HepG2 (cell line): Measurements from ENCODE around the gene P3R3URF. TPM values are rescaled to one million over a fixed set of nuclear protein-coding genes. Genes with fewer than 3 reads are reported as not detected.

Source experiments
- ATAC-seq: fragments of 200-7000 bp; cut with Tn5 transposase; 3 replicates; pipeline ENCODE4 v1.9.1; 2020; ENCODE audit warnings: mild to moderate bottlenecking, moderate library complexity
- BruUV-seq: library from RNA; stranded (reverse); fragments of 400-500 nt; replicated peaks from 2 replicates; lab custom pipeline; 2021; lab: Mats Ljungman, UMichigan
- CTCF ChIA-PET: fragments of 300-600 bp; formaldehyde crosslinking; extraction: SDS; loops from one replicate; lab custom pipeline; 2021; ENCODE audit warnings: low total read pairs, inconsistent platforms, low intra/inter-chr PET ratio; lab: Yijun Ruan, JAX
- POLR2A ChIA-PET: fragments of 350-600 bp; sonication (Branson Sonifier 250); formaldehyde crosslinking; loops from one replicate; lab custom pipeline; 2020; ENCODE audit warnings: antibody characterized with exemption, inconsistent platforms; lab: Yijun Ruan, JAX
- DNase-seq: peaks from one replicate; pipeline ENCODE4 v3.0.0-alpha.2; 2015; ENCODE audit warnings: low spot score
- FAIRE-seq: peaks from 3 replicates; lab custom pipeline; 2011; peaks lifted over from hg19 to GRCh38; lab: Jason Lieb, UNC
- H2AFZ ChIP-seq: one replicate; pipeline ENCODE4 v1.6.1; 2011; ENCODE audit warnings: low read length, inconsistent platforms
- H3K27ac ChIP-seq: fragments of 300-600 bp; 3 replicates; pipeline ENCODE4 v1.8.0; 2011; ENCODE audit warnings: mixed run types, mild to moderate bottlenecking, mixed read lengths, low read length, inconsistent platforms; ENCODE audit not compliant: insufficient read depth; ENCODE audit errors: extremely low read length
- H3K27me3 ChIP-seq, 2 experiments: fragments of 200-600 bp in 1 of 2; 2 replicates in 1 of 2; 3 replicates in 1 of 2; pipeline versions ENCODE4 v1.6.0 to v1.8.0; 2011; ENCODE audit warnings: low read length in 2 of 2, mild to moderate bottlenecking in 2 of 2, moderate library complexity in 2 of 2, inconsistent platforms in 1 of 2; ENCODE audit not compliant: insufficient read depth in 2 of 2, control insufficient read depth in 1 of 2
- H3K36me3 ChIP-seq, 2 experiments: fragments of 200-600 bp in 1 of 2; replicated peaks in 1 of 2; 2 replicates in 1 of 2; 3 replicates in 1 of 2; pipeline versions ENCODE4 v1.5.1 to v1.8.0; 2011; ENCODE audit warnings: low read length in 2 of 2, inconsistent platforms in 1 of 2; ENCODE audit not compliant: insufficient read depth in 2 of 2, control insufficient read depth in 1 of 2
- H3K4me1 ChIP-seq: 2 replicates; pipeline ENCODE4 v1.5.1; 2012; ENCODE audit warnings: low read length, inconsistent platforms; ENCODE audit not compliant: insufficient read depth
- H3K4me2 ChIP-seq: 2 replicates; pipeline ENCODE4 v1.6.0; 2011; ENCODE audit warnings: low read depth, low read length, inconsistent platforms
- H3K4me3 ChIP-seq, 3 experiments: fragments of 200-600 bp in 1 of 3; sonication (generic), shearing (Covaris generic) in 1 of 3; replicated peaks in 1 of 3; 2 replicates each; pipeline ENCODE4 v1.5.1; 2011 to 2016; ENCODE audit warnings: low read length in 3 of 3, inconsistent platforms in 2 of 3, low read depth in 2 of 3, mild to moderate bottlenecking in 2 of 3, control low read depth in 1 of 3, mixed read lengths in 1 of 3; ENCODE audit not compliant: insufficient read depth in 1 of 3
- H3K79me2 ChIP-seq: one replicate; pipeline ENCODE4 v1.6.1; 2011; ENCODE audit warnings: low read length, inconsistent platforms; ENCODE audit not compliant: insufficient read depth
- H3K9ac ChIP-seq: 2 replicates; pipeline ENCODE4 v1.6.0; 2011; ENCODE audit warnings: mild to moderate bottlenecking, low read depth, low read length, inconsistent platforms; ENCODE audit not compliant: insufficient read depth
- H3K9me3 ChIP-seq: 2 replicates; pipeline ENCODE4 v1.5.1; 2012; ENCODE audit warnings: mild to moderate bottlenecking, low read length
- H4K20me1 ChIP-seq: 2 replicates; pipeline ENCODE4 v1.6.0; 2011; ENCODE audit warnings: inconsistent platforms, mild to moderate bottlenecking, low read length, moderate library complexity; ENCODE audit not compliant: insufficient read depth
- FOXA3 ChIP-seq: IDR thresholded peaks from 2 replicates; pipeline ENCODE4 v1.6.1; 2016; ENCODE audit warnings: missing genetic modification reagents, missing compliant biosample characterization
- MAZ ChIP-seq, 2 experiments: sonication (generic) in 1 of 2; formaldehyde crosslinking in 1 of 2; IDR thresholded peaks; 2 replicates each; pipeline versions ENCODE4 v1.5.0 to v1.6.1; 2012 to 2020; ENCODE audit warnings: low read depth in 2 of 2, mild to moderate bottlenecking in 2 of 2, borderline replicate concordance in 1 of 2, improper control_type of control experiment in 1 of 2, low read length in 1 of 2, missing genetic modification reagents in 1 of 2, moderate library complexity in 1 of 2
- MYNN ChIP-seq: sonication (generic); formaldehyde crosslinking; IDR thresholded peaks from 2 replicates; pipeline ENCODE4 v1.4.0; 2020; ENCODE audit warnings: mild to moderate bottlenecking, low read depth, missing genetic modification reagents
- NR2F6 ChIP-seq, 2 experiments: IDR thresholded peaks; 2 replicates each; pipeline ENCODE4 v1.6.1; 2016; ENCODE audit warnings: antibody characterized with exemption in 1 of 2, mild to moderate bottlenecking in 1 of 2
- PAX8 ChIP-seq: sonication (generic); formaldehyde crosslinking; IDR thresholded peaks from 2 replicates; pipeline ENCODE4 v1.8.0; 2022; ENCODE audit warnings: mild to moderate bottlenecking, missing genetic modification reagents, borderline replicate concordance
- SALL1 ChIP-seq: sonication (generic); formaldehyde crosslinking; IDR thresholded peaks from 2 replicates; pipeline ENCODE4 v1.8.0; 2022; ENCODE audit warnings: mild to moderate bottlenecking, missing genetic modification reagents
- ZNF121 ChIP-seq: sonication (generic); formaldehyde crosslinking; IDR thresholded peaks from 2 replicates; pipeline ENCODE4 v1.5.0; 2020; ENCODE audit warnings: mild to moderate bottlenecking, missing genetic modification reagents
- ZNF264 ChIP-seq: sonication (generic); formaldehyde crosslinking; IDR thresholded peaks from 2 replicates; pipeline ENCODE4 v1.4.0; 2020; ENCODE audit warnings: missing genetic modification reagents
- ZNF543 ChIP-seq: sonication (generic); formaldehyde crosslinking; IDR thresholded peaks from 2 replicates; pipeline ENCODE4 v1.4.0; 2020; ENCODE audit warnings: mild to moderate bottlenecking, missing genetic modification reagents
- WGBS: methylation state at CpG from one replicate; pipeline ENCODE4 v1.1.6; 2017; ENCODE audit warnings: low lambda C conversion rate; 5-methylcytosine and 5-hydroxymethylcytosine counted together
- in situ Hi-C: cut with HindIII; loops from 2 replicates; pipeline ENCODE4 v1.10.0; 2017; ENCODE audit warnings: low pct_unique_long_range_greater_than_20kb; ENCODE audit not compliant: extremely low pct_ligation_motif_present
- intact Hi-C: fragments of 100-400 bp; cut with micrococcal nuclease; formaldehyde crosslinking; loops from one replicate; pipeline ENCODE4 v1.10.0; 2022; ENCODE audit not compliant: unreplicated experiment
- polyA plus RNA-seq, 8 experiments: library from polyadenylated mRNA; depleted of rRNA in 3 of 8; stranded (reverse) in 7 of 8; unstranded in 1 of 8; fragments of >200 nt; fragmentation: Illumina TruSeq in 4 of 8; extraction: Trizol in 4 of 8; gene quantifications; 2 replicates each; pipeline versions ENCODE4 v1.2.1 to v1.2.3, GENCODE V29; 2011 to 2016; ENCODE audit warnings: low read depth in 4 of 8, missing spikeins in 1 of 8, mixed read lengths in 1 of 8; ENCODE audit not compliant: insufficient read depth in 1 of 8
- total RNA-seq, 5 experiments: library from RNA; depleted of rRNA; stranded (reverse); fragments of >200 nt; fragmentation: Illumina TruSeq; extraction: Trizol; gene quantifications; 2 replicates each; pipeline ENCODE4 v1.2.3, GENCODE V29; 2016; ENCODE audit warnings: low read depth in 1 of 5
- TF ChIP-seq, protein P1 (sequence below), 2 experiments: IDR thresholded peaks; 2 replicates each; pipeline ENCODE4 v1.6.1; 2011 to 2012; ENCODE audit warnings: low read length in 2 of 2, borderline replicate concordance in 1 of 2, low read depth in 1 of 2, mild to moderate bottlenecking in 1 of 2, moderate library complexity in 1 of 2
- TF ChIP-seq, protein P2 (sequence below): sonication (generic); formaldehyde crosslinking; IDR thresholded peaks from 2 replicates; pipeline ENCODE4 v1.4.0; 2020; ENCODE audit warnings: missing genetic modification reagents
- TF ChIP-seq, protein P3 (sequence below), 2 experiments: sonication (generic) in 1 of 2; formaldehyde crosslinking in 1 of 2; IDR thresholded peaks; 2 replicates each; pipeline versions ENCODE4 v1.4.0 to v1.6.1; 2018 to 2020; ENCODE audit warnings: missing genetic modification reagents in 2 of 2, borderline replicate concordance in 1 of 2, low read depth in 1 of 2, mild to moderate bottlenecking in 1 of 2, missing biosample characterization in 1 of 2

The P3R3URF gene
- total and polyA plus RNA-seq, 2 of the 13 experiments (the other 11 are each of a cell fraction or from before 2014, with no cell fraction given), result not detected

GRCh38 chr1:46179138-46180081 is 3.1 kb upstream of the P3R3URF start:
- Histone ChIP-seq H3K27me3 (peaks cover 0 to 3% of the 10 kb centered on the region in 2 experiments; a peak in 1 of 5 replicates), H2AFZ (no peak overlapping the region), H3K36me3 (no peaks in the 10 kb centered on the region), H3K4me3 (no peak overlapping the region), H3K4me1 (peaks cover 67% of the 10 kb centered on the region), H3K9me3 (no peaks in the 10 kb centered on the region), H3K79me2 (no peaks in the 10 kb centered on the region), H3K4me2 (peak overlapping the region; percentile 51), H3K27ac (no peak overlapping the region), H4K20me1 (no peaks in the 10 kb centered on the region), H3K9ac (no peak overlapping the region)
- peak; percentile 75 for FAIRE-seq
- 3% methylated on average over 10 of the region's 10 CpGs for WGBS
- ChIA-PET POLR2A (no interaction called here), CTCF (interaction anchor here (3.2 to 4.9 kb wide), 2 partner anchors 44 to 142 kb away, joined by 43 to 88 read pairs; no protein-coding TSS in a partner anchor)
- no TSS peak for BruUV-seq
- in situ Hi-C loops (loop anchor here (5.0 kb wide), 2 partner anchors 43 to 142 kb away; no protein-coding TSS in a partner anchor), intact Hi-C loops (loop anchor here (1.0 to 5.0 kb wide), 5 partner anchors 19 to 493 kb away; partner anchors contain the start of genes GPBP1L1 and POMGNT1)
- peak; percentile 80 for ATAC-seq
- DNase-seq, result peak; percentile 78
- TF ChIP-seq MAZ (IDR thresholded peaks at IDR 0.05; ENCODE audit: borderline replicate concordance, low read depth, low read length) (peak; percentile 22; the same call in 1 of the 2 replicates), MAZ (CRISPR knock-in tag; IDR thresholded peaks at IDR 0.05; ENCODE audit: low read depth) (peak; percentile 35; the same call in 1 of the 2 replicates), SALL1 (peak; percentile 24; the same call in 1 of the 2 replicates), FOXA3 (CRISPR knock-in tag) (peak; percentile 81), NR2F6 (IDR thresholded peaks at IDR 0.05) (no peak), NR2F6 (CRISPR knock-in tag; IDR thresholded peaks at IDR 0.05) (0 out of 2 replicates have a peak, but pooled peaks have one; percentile 15), PAX8 (0 out of 2 replicates have a peak, but pooled peaks have one; percentile 48), ZNF264 (no peak), ZNF543 (CRISPR knock-in tag) (peak; percentile 71; the same call in 1 of the 2 replicates), MYNN (CRISPR knock-in tag) (peak; percentile 79; the same call in 1 of the 2 replicates), ZNF121 (CRISPR knock-in tag) (peak; percentile 85)
- TF ChIP-seq, protein P1, sequence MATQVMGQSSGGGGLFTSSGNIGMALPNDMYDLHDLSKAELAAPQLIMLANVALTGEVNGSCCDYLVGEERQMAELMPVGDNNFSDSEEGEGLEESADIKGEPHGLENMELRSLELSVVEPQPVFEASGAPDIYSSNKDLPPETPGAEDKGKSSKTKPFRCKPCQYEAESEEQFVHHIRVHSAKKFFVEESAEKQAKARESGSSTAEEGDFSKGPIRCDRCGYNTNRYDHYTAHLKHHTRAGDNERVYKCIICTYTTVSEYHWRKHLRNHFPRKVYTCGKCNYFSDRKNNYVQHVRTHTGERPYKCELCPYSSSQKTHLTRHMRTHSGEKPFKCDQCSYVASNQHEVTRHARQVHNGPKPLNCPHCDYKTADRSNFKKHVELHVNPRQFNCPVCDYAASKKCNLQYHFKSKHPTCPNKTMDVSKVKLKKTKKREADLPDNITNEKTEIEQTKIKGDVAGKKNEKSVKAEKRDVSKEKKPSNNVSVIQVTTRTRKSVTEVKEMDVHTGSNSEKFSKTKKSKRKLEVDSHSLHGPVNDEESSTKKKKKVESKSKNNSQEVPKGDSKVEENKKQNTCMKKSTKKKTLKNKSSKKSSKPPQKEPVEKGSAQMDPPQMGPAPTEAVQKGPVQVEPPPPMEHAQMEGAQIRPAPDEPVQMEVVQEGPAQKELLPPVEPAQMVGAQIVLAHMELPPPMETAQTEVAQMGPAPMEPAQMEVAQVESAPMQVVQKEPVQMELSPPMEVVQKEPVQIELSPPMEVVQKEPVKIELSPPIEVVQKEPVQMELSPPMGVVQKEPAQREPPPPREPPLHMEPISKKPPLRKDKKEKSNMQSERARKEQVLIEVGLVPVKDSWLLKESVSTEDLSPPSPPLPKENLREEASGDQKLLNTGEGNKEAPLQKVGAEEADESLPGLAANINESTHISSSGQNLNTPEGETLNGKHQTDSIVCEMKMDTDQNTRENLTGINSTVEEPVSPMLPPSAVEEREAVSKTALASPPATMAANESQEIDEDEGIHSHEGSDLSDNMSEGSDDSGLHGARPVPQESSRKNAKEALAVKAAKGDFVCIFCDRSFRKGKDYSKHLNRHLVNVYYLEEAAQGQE (IDR thresholded peaks at IDR 0.05; ENCODE audit: borderline replicate concordance in 1 of 2, low read depth in 1 of 2, low read length in 2 of 2), result no peak
- TF ChIP-seq, protein P2, sequence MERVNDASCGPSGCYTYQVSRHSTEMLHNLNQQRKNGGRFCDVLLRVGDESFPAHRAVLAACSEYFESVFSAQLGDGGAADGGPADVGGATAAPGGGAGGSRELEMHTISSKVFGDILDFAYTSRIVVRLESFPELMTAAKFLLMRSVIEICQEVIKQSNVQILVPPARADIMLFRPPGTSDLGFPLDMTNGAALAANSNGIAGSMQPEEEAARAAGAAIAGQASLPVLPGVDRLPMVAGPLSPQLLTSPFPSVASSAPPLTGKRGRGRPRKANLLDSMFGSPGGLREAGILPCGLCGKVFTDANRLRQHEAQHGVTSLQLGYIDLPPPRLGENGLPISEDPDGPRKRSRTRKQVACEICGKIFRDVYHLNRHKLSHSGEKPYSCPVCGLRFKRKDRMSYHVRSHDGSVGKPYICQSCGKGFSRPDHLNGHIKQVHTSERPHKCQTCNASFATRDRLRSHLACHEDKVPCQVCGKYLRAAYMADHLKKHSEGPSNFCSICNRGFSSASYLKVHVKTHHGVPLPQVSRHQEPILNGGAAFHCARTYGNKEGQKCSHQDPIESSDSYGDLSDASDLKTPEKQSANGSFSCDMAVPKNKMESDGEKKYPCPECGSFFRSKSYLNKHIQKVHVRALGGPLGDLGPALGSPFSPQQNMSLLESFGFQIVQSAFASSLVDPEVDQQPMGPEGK, result peak; percentile 22; the same call in 1 of the 2 replicates
- TF ChIP-seq, protein P3, sequence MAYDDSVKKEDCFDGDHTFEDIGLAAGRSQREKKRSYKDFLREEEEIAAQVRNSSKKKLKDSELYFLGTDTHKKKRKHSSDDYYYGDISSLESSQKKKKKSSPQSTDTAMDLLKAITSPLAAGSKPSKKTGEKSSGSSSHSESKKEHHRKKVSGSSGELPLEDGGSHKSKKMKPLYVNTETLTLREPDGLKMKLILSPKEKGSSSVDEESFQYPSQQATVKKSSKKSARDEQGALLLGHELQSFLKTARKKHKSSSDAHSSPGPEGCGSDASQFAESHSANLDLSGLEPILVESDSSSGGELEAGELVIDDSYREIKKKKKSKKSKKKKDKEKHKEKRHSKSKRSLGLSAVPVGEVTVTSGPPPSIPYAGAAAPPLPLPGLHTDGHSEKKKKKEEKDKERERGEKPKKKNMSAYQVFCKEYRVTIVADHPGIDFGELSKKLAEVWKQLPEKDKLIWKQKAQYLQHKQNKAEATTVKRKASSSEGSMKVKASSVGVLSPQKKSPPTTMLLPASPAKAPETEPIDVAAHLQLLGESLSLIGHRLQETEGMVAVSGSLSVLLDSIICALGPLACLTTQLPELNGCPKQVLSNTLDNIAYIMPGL (CRISPR knock-in tag; IDR thresholded peaks at IDR 0.05; ENCODE audit: borderline replicate concordance in 1 of 2, low read depth in 1 of 2), result peak; percentile 31 to 32; a peak in 2 of 4 replicates
